Progenitor cell of endocrine pancreas (in vitro differentiated cells): ENCODE results near the gene ZNF469. TPM values are rescaled to one million over a fixed set of nuclear protein-coding genes. Genes with fewer than 3 reads are reported as not detected.

ENCODE experiments used
- DNase-seq: peaks from one replicate; pipeline ENCODE4 v3.0.0; 2021; ENCODE audit warnings: low spot score; ENCODE audit not compliant: unreplicated experiment
- H3K27ac Mint-ChIP-seq: 2 replicates; pipeline ENCODE4 v1.8.0; 2021; ENCODE audit warnings: mild to moderate bottlenecking, moderate library complexity, mixed read lengths
- H3K27me3 Mint-ChIP-seq: 2 replicates; pipeline ENCODE4 v1.8.0; 2021; ENCODE audit warnings: mixed read lengths
- H3K36me3 Mint-ChIP-seq: 2 replicates; pipeline ENCODE4 v1.8.0; 2022; ENCODE audit warnings: mixed read lengths; ENCODE audit not compliant: insufficient read depth
- H3K4me1 Mint-ChIP-seq: 2 replicates; pipeline ENCODE4 v1.8.0; 2021; ENCODE audit warnings: low read depth, mixed read lengths
- H3K4me3 Mint-ChIP-seq: 2 replicates; pipeline ENCODE4 v1.8.0; 2021; ENCODE audit warnings: low read depth, mild to moderate bottlenecking, moderate library complexity, mixed read lengths
- H3K9me3 Mint-ChIP-seq: 2 replicates; pipeline ENCODE4 v1.8.0; 2021; ENCODE audit warnings: low read depth, mixed read lengths
- total RNA-seq: library from RNA; stranded (reverse); gene quantifications from 2 replicates; pipeline ENCODE4 v1.2.1, GENCODE V29; 2021
- TF ChIP-seq, protein P1 (sequence below): fragments of 200-600 bp; sonication (generic); IDR thresholded peaks from one replicate; pipeline ENCODE4 v1.5.0; 2021; ENCODE audit warnings: antibody characterized with exemption, mild to moderate bottlenecking; ENCODE audit not compliant: unreplicated experiment

ZNF469 gene
- total RNA-seq, 1 donor from 2014 or later: 0.05 TPM

DNA sequence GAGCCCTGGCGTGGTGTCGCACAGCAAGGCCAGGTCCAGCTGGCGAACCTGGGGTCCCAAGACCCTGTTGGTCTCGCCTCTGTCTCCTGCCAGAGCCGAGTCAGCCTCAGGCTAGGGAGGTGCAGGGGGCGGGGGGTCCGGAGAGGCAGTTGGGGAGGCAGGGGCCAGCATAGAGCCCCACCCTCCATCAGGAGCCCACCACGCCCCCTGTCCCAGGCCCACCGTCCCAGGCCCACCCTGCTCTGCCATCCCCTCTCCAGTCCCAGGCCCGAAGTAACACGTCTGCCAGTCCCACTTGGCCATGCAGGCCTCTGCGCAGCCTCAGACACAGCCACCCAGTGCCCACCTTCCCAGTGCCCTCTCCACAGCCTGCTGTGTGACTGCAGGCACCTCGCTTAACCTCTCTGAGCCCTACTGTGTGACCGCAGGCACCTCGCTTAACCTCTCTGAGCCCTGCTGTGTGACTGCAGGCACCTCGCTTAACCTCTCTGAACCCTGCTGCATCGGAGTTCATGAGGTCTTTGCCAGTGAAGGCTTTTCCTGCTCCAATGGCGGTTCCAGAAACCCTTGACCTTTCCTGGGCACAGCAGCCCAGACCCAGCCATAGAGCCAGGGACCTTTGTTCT is 29.3 kb downstream of the ZNF469 start:
- Mint-ChIP-seq H3K4me1 (no peaks in the 10 kb centered on the region), H3K27ac (no peak overlapping the region), H3K27me3 (peaks cover 3% of the 10 kb centered on the region), H3K9me3 (no peaks in the 10 kb centered on the region), H3K36me3 (no peaks in the 10 kb centered on the region), H3K4me3 (no peak overlapping the region)
- TF ChIP-seq, protein P1, sequence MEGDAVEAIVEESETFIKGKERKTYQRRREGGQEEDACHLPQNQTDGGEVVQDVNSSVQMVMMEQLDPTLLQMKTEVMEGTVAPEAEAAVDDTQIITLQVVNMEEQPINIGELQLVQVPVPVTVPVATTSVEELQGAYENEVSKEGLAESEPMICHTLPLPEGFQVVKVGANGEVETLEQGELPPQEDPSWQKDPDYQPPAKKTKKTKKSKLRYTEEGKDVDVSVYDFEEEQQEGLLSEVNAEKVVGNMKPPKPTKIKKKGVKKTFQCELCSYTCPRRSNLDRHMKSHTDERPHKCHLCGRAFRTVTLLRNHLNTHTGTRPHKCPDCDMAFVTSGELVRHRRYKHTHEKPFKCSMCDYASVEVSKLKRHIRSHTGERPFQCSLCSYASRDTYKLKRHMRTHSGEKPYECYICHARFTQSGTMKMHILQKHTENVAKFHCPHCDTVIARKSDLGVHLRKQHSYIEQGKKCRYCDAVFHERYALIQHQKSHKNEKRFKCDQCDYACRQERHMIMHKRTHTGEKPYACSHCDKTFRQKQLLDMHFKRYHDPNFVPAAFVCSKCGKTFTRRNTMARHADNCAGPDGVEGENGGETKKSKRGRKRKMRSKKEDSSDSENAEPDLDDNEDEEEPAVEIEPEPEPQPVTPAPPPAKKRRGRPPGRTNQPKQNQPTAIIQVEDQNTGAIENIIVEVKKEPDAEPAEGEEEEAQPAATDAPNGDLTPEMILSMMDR: no peak
- DNase-seq: no peak

DNA sequence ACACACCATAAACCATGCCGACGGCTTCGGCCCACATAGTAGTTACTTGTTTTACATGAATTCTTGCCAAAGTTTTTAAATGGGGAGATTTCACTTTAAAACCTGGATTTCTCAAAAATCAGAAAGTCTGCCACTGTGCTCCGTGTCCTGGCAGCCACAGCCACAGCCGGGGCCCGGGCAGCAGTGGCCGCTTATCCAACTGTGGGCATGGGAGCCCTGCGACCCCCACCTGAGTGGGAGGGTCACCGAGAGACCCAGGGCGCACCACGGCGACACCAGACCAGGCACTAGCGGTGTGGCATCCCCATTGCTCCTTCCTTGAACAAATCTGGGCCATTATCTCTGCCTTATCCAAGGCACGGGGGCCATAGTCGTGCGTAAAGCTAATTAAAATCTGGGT is 30.0 kb downstream of the ZNF469 start:
- DNase-seq: no peak
- H3K4me1 Mint-ChIP-seq: no peaks in the 10 kb centered on the region
- peaks cover 2% of the 10 kb centered on the region for H3K27me3 Mint-ChIP-seq
- H3K27ac Mint-ChIP-seq: no peak overlapping the region
- TF ChIP-seq, protein P1: no peak
- H3K36me3 Mint-ChIP-seq: no peaks in the 10 kb centered on the region
- no peak overlapping the region for H3K4me3 Mint-ChIP-seq
- H3K9me3 Mint-ChIP-seq: no peaks in the 10 kb centered on the region

DNA sequence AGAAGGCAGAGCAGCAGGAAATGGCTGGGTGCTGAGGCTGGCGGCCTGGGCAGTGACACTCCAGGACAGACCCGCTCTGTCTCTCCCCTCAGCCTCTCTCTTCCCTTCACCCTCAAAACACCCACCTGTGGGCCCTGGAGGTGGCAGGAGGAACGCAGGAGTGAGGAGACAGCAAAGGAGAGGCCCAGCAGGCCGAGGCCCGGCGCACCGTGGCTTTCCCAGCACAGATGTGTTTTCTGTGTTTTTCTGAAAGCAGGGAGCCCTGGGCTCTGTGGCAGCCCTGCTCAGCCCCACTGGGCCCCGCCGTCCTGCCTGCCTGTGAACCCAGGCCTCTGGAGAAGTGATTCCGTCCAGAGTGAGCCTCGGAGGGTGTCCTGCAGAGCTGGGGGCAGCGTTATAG is 30.5 kb downstream of the ZNF469 start:
- Mint-ChIP-seq H3K36me3 (no peaks in the 10 kb centered on the region), H3K9me3 (no peaks in the 10 kb centered on the region), H3K4me3 (no peak overlapping the region), H3K27ac (no peak overlapping the region), H3K4me1 (no peaks in the 10 kb centered on the region), H3K27me3 (no peaks in the 10 kb centered on the region)
- DNase-seq: no peak
- TF ChIP-seq, protein P1: no peak

DNA sequence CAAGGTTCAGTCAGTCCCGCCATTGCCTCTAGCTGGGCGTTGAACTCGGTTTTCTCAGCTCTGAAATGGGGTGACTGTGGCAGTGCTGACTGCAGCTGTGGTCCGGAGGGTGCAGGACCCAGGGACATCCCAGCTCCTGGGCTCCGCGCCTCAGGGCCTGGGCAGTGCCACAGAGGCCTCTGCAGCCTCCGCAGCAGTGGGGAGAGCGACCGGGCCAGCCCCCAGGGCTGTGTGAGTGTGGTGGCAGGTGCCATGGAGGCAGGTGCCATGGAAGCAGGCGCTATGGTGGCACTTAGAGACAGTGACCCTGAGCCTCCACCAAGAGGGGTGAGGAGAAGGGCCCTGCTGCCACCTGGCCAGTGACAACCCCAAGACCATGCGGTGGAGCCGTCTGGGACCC is 30.9 kb downstream of the ZNF469 start:
- DNase-seq: no peak
- TF ChIP-seq, protein P1: no peak
- Mint-ChIP-seq H3K4me3 (no peak overlapping the region), H3K4me1 (no peaks in the 10 kb centered on the region), H3K36me3 (no peaks in the 10 kb centered on the region), H3K27me3 (peaks cover 2% of the 10 kb centered on the region), H3K27ac (no peak overlapping the region), H3K9me3 (no peaks in the 10 kb centered on the region)

DNA sequence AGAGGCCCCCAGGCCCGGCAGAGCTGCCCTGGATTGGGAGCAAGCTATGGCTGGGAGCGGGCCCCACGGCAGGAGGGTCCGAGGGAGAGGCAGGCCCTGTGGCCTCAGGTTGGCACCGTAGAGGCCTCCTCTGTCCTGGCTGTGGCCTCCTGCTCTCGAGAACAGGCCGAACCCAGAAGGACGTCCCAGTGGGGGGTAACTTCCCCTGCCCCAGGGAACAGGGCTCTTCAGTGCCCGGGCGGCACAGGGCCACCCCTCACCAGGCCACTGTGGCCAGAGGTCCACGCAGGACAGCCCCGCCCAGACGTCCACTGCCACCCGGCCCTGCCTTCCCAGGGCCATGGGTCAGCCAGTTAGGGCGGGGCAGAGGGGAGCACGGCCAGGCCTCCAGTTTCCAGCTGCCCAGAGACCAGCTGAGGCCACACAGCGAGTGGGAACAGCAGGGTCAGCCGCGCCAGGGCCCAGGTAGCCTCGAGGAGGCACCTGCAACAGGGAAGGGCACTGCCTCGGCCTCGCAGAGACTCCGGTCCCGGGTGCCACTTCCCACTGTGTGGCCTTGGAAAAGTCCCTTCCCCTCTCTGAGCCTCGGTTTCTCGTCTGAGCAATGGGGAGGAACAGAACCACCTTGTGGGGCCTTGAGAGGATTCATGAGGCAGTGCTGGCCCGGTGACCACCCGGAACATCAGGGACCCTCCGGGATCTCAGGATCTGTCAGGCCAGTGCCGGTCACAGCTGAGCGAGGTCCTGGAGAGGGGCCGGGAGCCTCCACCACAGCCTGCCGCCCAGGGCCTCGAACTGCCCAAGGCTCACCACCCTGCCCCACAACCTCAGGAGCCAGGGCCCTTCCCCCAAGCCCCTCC is 32.0 kb downstream of the ZNF469 start:
- Mint-ChIP-seq H3K27me3 (peaks cover 4% of the 10 kb centered on the region), H3K4me3 (no peak overlapping the region), H3K4me1 (no peaks in the 10 kb centered on the region), H3K27ac (no peak overlapping the region), H3K36me3 (no peaks in the 10 kb centered on the region), H3K9me3 (no peaks in the 10 kb centered on the region)
- DNase-seq: no peak
- TF ChIP-seq, protein P1: no peak
